Measurements from ENCODE around the gene MLC1. TPM values are rescaled to one million over a fixed set of nuclear protein-coding genes. Genes with fewer than 3 reads are reported as not detected.

The MLC1 gene
- total RNA-seq, 1 donor from 2014 or later: not detected

GRCh38 chr22:50053861-50054260 is 31.4 kb downstream of the MLC1 start:
- no peak overlapping the region for H3K4me3 Mint-ChIP-seq
- peaks cover 6% of the 10 kb centered on the region for H3K9me3 Mint-ChIP-seq
- TF ChIP-seq CTCF (conservative IDR thresholded peaks at IDR 0.05): no peak
- H3K36me3 Mint-ChIP-seq: no peaks in the 10 kb centered on the region
- peaks cover 12% of the 10 kb centered on the region for H3K27me3 Mint-ChIP-seq
- no peaks in the 10 kb centered on the region for H3K4me1 Mint-ChIP-seq (ENCODE audit: unreplicated experiment)
- no peak overlapping the region for H3K27ac Mint-ChIP-seq
- no peak for DNase-seq (ENCODE audit: extremely low spot score, unreplicated experiment)

DNA sequence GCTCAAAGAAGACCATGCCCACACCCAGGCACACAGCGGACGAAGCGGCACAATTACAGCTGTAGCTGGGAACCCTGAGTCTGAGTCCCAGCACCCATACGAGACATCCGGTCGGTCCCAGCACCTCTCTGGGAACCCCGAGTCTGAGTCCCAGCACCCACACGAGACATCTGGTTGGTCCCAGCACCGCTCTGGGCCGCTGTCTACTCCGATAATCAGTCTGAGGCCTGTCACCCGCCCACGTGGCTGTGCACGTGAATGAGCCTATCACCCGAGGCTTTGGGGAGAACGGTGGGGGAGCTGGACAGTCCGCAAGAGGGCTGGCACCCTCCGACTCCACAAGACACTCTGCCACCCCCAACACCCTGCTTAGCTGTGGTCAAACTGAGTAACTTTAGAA is 33.3 kb downstream of the MLC1 start:
- Mint-ChIP-seq H3K9me3 (peaks cover 6% of the 10 kb centered on the region), H3K36me3 (no peaks in the 10 kb centered on the region), H3K4me3 (no peak overlapping the region), H3K4me1 (ENCODE audit: unreplicated experiment) (no peaks in the 10 kb centered on the region), H3K27ac (no peak overlapping the region), H3K27me3 (peaks cover 12% of the 10 kb centered on the region)
- no peak for DNase-seq (ENCODE audit: extremely low spot score, unreplicated experiment)
- TF ChIP-seq CTCF (conservative IDR thresholded peaks at IDR 0.05): no peak

DNA sequence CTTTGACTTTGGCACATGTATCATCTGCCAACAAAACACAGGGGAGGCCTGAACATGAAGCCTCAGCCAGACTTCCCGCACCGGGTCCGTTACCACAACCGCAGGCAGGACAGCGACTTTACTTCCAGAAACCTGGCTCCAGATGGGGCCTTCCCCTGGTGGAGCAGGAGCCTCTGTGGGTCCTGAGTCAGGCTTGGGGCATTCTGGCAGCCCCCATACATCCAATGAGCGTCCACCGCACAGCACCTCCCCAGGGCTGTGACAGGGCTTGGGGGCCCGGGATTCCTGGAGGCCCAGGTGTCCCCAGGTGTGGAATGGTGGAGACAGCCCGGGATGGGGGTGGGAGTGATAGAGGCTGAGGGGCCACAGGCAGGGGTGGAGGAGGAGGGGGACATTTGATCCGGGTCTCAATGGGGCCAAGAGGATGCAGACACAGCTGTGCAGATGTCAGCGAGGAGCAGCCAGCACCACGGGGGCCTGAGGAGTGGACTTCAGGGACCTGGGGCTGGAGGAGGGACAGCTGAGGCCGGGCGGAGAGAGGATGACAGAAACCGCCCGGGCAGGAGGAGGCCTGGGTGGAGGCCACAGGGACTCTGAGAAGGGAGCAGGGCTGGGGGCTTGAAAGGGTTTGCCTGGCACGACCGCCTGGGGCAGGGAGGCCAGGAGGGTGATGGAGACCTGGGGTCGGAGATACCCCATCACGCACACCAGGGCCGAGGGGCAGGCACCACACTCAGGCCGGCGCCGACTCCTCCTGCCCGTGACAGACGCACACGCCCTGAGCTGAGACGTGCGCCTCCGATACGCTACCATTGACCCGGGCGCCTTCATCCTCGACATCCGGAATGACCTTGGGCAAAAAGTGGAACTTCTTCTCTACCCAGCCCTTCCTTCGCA is 35.7 kb downstream of the MLC1 start:
- peaks cover 6% of the 10 kb centered on the region for H3K9me3 Mint-ChIP-seq
- H3K27me3 Mint-ChIP-seq: peaks cover 7% of the 10 kb centered on the region
- H3K36me3 Mint-ChIP-seq: no peaks in the 10 kb centered on the region
- no peak for TF ChIP-seq CTCF (conservative IDR thresholded peaks at IDR 0.05)
- no peak for DNase-seq (ENCODE audit: extremely low spot score, unreplicated experiment)
- H3K4me1 Mint-ChIP-seq (ENCODE audit: unreplicated experiment): no peaks in the 10 kb centered on the region
- no peak overlapping the region for H3K4me3 Mint-ChIP-seq
- no peak overlapping the region for H3K27ac Mint-ChIP-seq

- TF ChIP-seq CTCF (conservative IDR thresholded peaks at IDR 0.05): no peak
- H3K4me3 Mint-ChIP-seq: no peak overlapping the region
- DNase-seq (ENCODE audit: extremely low spot score, unreplicated experiment): no peak
- peaks cover 4% of the 10 kb centered on the region for H3K9me3 Mint-ChIP-seq
- H3K36me3 Mint-ChIP-seq: no peaks in the 10 kb centered on the region
- no peaks in the 10 kb centered on the region for H3K4me1 Mint-ChIP-seq (ENCODE audit: unreplicated experiment)
- peaks cover 4% of the 10 kb centered on the region for H3K27me3 Mint-ChIP-seq
- H3K27ac Mint-ChIP-seq: no peak overlapping the region
Measured at GRCh38 chr22:50048836-50049235, 36.4 kb downstream of the MLC1 start.

GRCh38 chr22:50048061-50048765 is 37.0 kb downstream of the MLC1 start:
- peaks cover 4% of the 10 kb centered on the region for H3K9me3 Mint-ChIP-seq
- no peak overlapping the region for H3K27ac Mint-ChIP-seq

More at GRCh38 chr22:50048061-50048765, 37.0 kb downstream of the MLC1 start:
- no peaks in the 10 kb centered on the region for H3K36me3 Mint-ChIP-seq
- DNase-seq (ENCODE audit: extremely low spot score, unreplicated experiment): no peak
- peaks cover 5% of the 10 kb centered on the region for H3K27me3 Mint-ChIP-seq
- H3K4me3 Mint-ChIP-seq: no peak overlapping the region
- no peak for TF ChIP-seq CTCF (conservative IDR thresholded peaks at IDR 0.05)
- H3K4me1 Mint-ChIP-seq (ENCODE audit: unreplicated experiment): no peaks in the 10 kb centered on the region

Data from type B pancreatic cell (in vitro differentiated cells).